Keratinocyte (primary cell): ENCODE data around the gene AADACL3. TPM values are rescaled to one million over a fixed set of nuclear protein-coding genes. Genes with fewer than 3 reads are reported as not detected.

Source experiments
- DNase-seq: peaks from one replicate; pipeline ENCODE4 v3.0.0-alpha.2; 2011; ENCODE audit warnings: low read depth, missing footprints, low spot score
- FAIRE-seq: peaks from 2 replicates; lab custom pipeline; 2011; peaks lifted over from hg19 to GRCh38; lab: Jason Lieb, UNC
- H2AFZ ChIP-seq: 2 replicates; pipeline ENCODE4 v1.6.0; 2012; ENCODE audit warnings: low read length, control low read depth, inconsistent platforms; ENCODE audit not compliant: control insufficient read depth
- H3K27ac ChIP-seq: 2 replicates; pipeline ENCODE4 v1.5.1; 2011; ENCODE audit warnings: low read length; ENCODE audit not compliant: control insufficient read depth, insufficient read depth
- H3K27me3 ChIP-seq: 3 replicates; pipeline ENCODE4 v1.6.0; 2011; ENCODE audit warnings: low read length; ENCODE audit not compliant: control insufficient read depth, insufficient read depth; ENCODE audit errors: extremely low read depth
- H3K36me3 ChIP-seq, 2 experiments: 2 replicates in 1 of 2; 3 replicates in 1 of 2; pipeline ENCODE4 v1.5.1; 2011; ENCODE audit warnings: low read length in 2 of 2, mild to moderate bottlenecking in 1 of 2; ENCODE audit not compliant: control insufficient read depth in 2 of 2, insufficient read depth in 2 of 2; ENCODE audit errors: extremely low read depth in 1 of 2
- H3K4me1 ChIP-seq: 3 replicates; pipeline ENCODE4 v1.5.1; 2011; ENCODE audit warnings: low read length; ENCODE audit not compliant: control insufficient read depth, insufficient read depth; ENCODE audit errors: extremely low read depth
- H3K4me2 ChIP-seq: 3 replicates; pipeline ENCODE4 v1.6.0; 2011; ENCODE audit warnings: low read depth, low read length; ENCODE audit not compliant: control insufficient read depth, insufficient read depth; ENCODE audit errors: extremely low read depth
- H3K4me3 ChIP-seq, 3 experiments: fragments of 200-600 bp in 1 of 3; sonication (generic) in 1 of 3; 2 replicates in 2 of 3; 3 replicates in 1 of 3; pipeline ENCODE4 v1.5.1; 2011 to 2016; ENCODE audit warnings: low read length in 3 of 3, mild to moderate bottlenecking in 3 of 3, control low read depth in 2 of 3, inconsistent platforms in 1 of 3, low read depth in 1 of 3, mixed read lengths in 1 of 3, mixed run types in 1 of 3, moderate library complexity in 1 of 3; ENCODE audit not compliant: control insufficient read depth in 2 of 3, insufficient read depth in 2 of 3; ENCODE audit errors: extremely low read depth in 1 of 3
- H3K79me2 ChIP-seq: 2 replicates; pipeline ENCODE4 v1.6.0; 2012; ENCODE audit warnings: low read length; ENCODE audit not compliant: control insufficient read depth, insufficient read depth
- H3K9ac ChIP-seq: 3 replicates; pipeline ENCODE4 v1.6.0; 2011; ENCODE audit warnings: low read length; ENCODE audit not compliant: control insufficient read depth, insufficient read depth; ENCODE audit errors: extremely low read depth
- H3K9me1 ChIP-seq: 3 replicates; pipeline ENCODE4 v1.6.0; 2011; ENCODE audit warnings: low read length; ENCODE audit not compliant: control insufficient read depth, insufficient read depth; ENCODE audit errors: extremely low read depth
- H3K9me3 ChIP-seq: 2 replicates; pipeline ENCODE4 v1.5.1; 2012; ENCODE audit warnings: low read depth, low read length; ENCODE audit not compliant: control insufficient read depth
- H4K20me1 ChIP-seq: 3 replicates; pipeline ENCODE4 v1.6.0; 2011; ENCODE audit warnings: low read length; ENCODE audit not compliant: control insufficient read depth, insufficient read depth; ENCODE audit errors: extremely low read depth
- EZH2 ChIP-seq: IDR thresholded peaks from one replicate; pipeline ENCODE4 v1.6.1; 2012; ENCODE audit warnings: inconsistent platforms, mild to moderate bottlenecking, low read length, moderate library complexity
- dilution Hi-C: fragments of 300-500 bp; cut with MboI; formaldehyde crosslinking; loops from one replicate; pipeline ENCODE4 v1.7.0; 2020; ENCODE audit warnings: low sequenced_read_pairs; ENCODE audit not compliant: extremely low pct_ligation_motif_present
- polyA plus RNA-seq, 5 experiments: library from polyadenylated mRNA; depleted of rRNA in 3 of 5; stranded (reverse) in 3 of 5; stranded (forward) in 1 of 5; unstranded in 1 of 5; fragments of >200 nt; gene quantifications; 1 replicate in 1 of 5; 2 replicates in 3 of 5; 3 replicates in 1 of 5; pipeline versions ENCODE4 v1.2.1 to v1.2.3, GENCODE V29; 2011 to 2012; ENCODE audit warnings: missing spikeins in 2 of 5, low read depth in 1 of 5, low replicate concordance in 1 of 5
- TF ChIP-seq, protein P1 (sequence below), 3 experiments: IDR thresholded peaks in 1 of 3; conservative IDR thresholded peaks in 1 of 3; optimal IDR thresholded peaks in 1 of 3; 2 replicates in 2 of 3; 3 replicates in 1 of 3; pipeline versions ENCODE3 to v1.5.1; 2011; ENCODE audit warnings: low read length in 3 of 3, mild to moderate bottlenecking in 3 of 3, moderate library complexity in 2 of 3, control low read depth in 1 of 3, inconsistent platforms in 1 of 3; ENCODE audit not compliant: insufficient read depth in 2 of 3; ENCODE audit errors: extremely low read depth in 1 of 3

The AADACL3 gene
- polyA plus RNA-seq, 1 donor (not counting 4 experiments of a cell fraction or from before 2014, with no cell fraction given), result 0.03 TPM

DNA sequence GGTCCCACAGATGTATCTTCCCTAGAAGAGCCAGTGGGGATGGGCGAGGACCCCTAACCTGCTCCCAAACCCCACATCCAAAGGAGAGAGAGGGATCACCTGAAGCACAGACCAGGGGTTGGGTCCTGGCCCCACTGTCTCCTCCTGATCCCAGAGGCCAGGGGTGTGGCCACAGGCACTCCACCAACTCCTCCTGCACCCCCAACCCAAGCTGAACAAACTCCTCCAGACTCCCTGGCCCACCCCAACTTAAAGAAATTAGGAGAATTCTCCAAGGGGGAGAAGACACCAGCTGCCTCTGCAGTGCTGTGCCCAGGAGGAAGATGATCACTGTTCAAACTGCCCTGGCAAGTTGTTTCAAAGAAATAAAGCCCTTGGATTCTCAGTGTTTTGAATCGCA, 53.1 kb downstream of the AADACL3 start:
- FAIRE-seq, result no peak
- Histone ChIP-seq H3K9ac (no peak overlapping the region), H3K27ac (no peak overlapping the region), H3K9me3 (no peaks in the 10 kb centered on the region), H3K79me2 (no peaks in the 10 kb centered on the region), H3K4me1 (no peaks in the 10 kb centered on the region), H3K4me2 (no peak overlapping the region), H3K9me1 (no peaks in the 10 kb centered on the region), H3K4me3 (no peak overlapping the region), H3K27me3 (no peaks in the 10 kb centered on the region), H4K20me1 (no peaks in the 10 kb centered on the region), H3K36me3 (no peaks in the 10 kb centered on the region), H2AFZ (no peak overlapping the region)
- DNase-seq, result no peak
- dilution Hi-C loops, result no loop called here
- TF ChIP-seq, protein P1, sequence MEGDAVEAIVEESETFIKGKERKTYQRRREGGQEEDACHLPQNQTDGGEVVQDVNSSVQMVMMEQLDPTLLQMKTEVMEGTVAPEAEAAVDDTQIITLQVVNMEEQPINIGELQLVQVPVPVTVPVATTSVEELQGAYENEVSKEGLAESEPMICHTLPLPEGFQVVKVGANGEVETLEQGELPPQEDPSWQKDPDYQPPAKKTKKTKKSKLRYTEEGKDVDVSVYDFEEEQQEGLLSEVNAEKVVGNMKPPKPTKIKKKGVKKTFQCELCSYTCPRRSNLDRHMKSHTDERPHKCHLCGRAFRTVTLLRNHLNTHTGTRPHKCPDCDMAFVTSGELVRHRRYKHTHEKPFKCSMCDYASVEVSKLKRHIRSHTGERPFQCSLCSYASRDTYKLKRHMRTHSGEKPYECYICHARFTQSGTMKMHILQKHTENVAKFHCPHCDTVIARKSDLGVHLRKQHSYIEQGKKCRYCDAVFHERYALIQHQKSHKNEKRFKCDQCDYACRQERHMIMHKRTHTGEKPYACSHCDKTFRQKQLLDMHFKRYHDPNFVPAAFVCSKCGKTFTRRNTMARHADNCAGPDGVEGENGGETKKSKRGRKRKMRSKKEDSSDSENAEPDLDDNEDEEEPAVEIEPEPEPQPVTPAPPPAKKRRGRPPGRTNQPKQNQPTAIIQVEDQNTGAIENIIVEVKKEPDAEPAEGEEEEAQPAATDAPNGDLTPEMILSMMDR (optimal IDR thresholded peaks at IDR 0.05 in 1 of 3, IDR thresholded peaks at IDR 0.05 in 1 of 3, conservative IDR thresholded peaks at IDR 0.05 in 1 of 3; ENCODE audit: extremely low read depth in 1 of 3, insufficient read depth in 2 of 3, low read length in 3 of 3), result no peak
- TF ChIP-seq EZH2, result no peak

DNA sequence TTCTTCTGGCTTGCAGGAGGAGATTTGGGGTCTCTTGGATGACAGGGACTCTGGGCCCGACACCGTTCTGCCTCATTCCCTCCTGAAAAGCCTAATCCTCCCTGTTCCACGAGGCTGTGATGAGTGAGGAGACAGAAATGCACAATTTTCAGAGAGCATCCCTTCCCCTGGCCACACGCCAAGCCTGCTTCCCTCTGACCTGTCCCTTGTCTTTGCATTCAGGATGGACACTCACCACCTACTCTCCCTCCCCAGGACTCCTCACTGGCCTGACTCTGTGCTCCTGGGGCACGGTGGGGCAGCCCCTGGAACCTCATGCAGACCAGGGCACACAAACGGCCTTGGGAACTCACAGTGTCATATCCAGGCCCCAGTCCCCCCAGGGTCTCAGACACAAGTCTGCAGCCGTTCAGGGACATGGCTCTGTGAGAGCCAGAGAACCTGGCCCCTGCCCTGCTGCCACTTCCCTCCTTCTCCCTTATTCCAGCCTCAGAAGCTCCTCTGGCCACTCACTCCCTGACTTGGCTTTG, 54.1 kb downstream of the AADACL3 start:
- FAIRE-seq (no peak), DNase-seq (no peak)
- Histone ChIP-seq H3K4me3 (no peak overlapping the region), H3K36me3 (no peaks in the 10 kb centered on the region), H2AFZ (no peak overlapping the region), H3K4me1 (no peaks in the 10 kb centered on the region), H3K9me1 (no peaks in the 10 kb centered on the region), H3K9me3 (no peaks in the 10 kb centered on the region), H3K79me2 (no peaks in the 10 kb centered on the region), H4K20me1 (no peaks in the 10 kb centered on the region), H3K27me3 (no peaks in the 10 kb centered on the region), H3K4me2 (no peak overlapping the region), H3K9ac (no peak overlapping the region), H3K27ac (no peak overlapping the region)
- TF ChIP-seq EZH2, result no peak
- TF ChIP-seq, protein P1 (optimal IDR thresholded peaks at IDR 0.05 in 1 of 3, IDR thresholded peaks at IDR 0.05 in 1 of 3, conservative IDR thresholded peaks at IDR 0.05 in 1 of 3; ENCODE audit: extremely low read depth in 1 of 3, insufficient read depth in 2 of 3, low read length in 3 of 3), result no peak
- dilution Hi-C loops, result no loop called here
